AG10803 (cell line): Measurements from ENCODE around the gene MLC1.

Source experiments
- DNase-seq: peaks from one replicate; pipeline ENCODE4 v3.0.0; 2010; ENCODE audit warnings: low read depth
- H3K4me3 ChIP-seq: 2 replicates; pipeline ENCODE4 v1.5.1; 2011; ENCODE audit warnings: mild to moderate bottlenecking, low read length, control low read depth
- TF ChIP-seq, protein P1 (sequence below): conservative IDR thresholded peaks from 2 replicates; pipeline ENCODE4 v1.5.1; 2011; ENCODE audit warnings: mild to moderate bottlenecking, low read length, control low read depth, inconsistent platforms

Gene MLC1

GRCh38 chr22:50102946-50103345 lies 17.7 kb upstream of the MLC1 start:
- no peak for DNase-seq
- H3K4me3 ChIP-seq: no peak overlapping the region
- TF ChIP-seq, protein P1, sequence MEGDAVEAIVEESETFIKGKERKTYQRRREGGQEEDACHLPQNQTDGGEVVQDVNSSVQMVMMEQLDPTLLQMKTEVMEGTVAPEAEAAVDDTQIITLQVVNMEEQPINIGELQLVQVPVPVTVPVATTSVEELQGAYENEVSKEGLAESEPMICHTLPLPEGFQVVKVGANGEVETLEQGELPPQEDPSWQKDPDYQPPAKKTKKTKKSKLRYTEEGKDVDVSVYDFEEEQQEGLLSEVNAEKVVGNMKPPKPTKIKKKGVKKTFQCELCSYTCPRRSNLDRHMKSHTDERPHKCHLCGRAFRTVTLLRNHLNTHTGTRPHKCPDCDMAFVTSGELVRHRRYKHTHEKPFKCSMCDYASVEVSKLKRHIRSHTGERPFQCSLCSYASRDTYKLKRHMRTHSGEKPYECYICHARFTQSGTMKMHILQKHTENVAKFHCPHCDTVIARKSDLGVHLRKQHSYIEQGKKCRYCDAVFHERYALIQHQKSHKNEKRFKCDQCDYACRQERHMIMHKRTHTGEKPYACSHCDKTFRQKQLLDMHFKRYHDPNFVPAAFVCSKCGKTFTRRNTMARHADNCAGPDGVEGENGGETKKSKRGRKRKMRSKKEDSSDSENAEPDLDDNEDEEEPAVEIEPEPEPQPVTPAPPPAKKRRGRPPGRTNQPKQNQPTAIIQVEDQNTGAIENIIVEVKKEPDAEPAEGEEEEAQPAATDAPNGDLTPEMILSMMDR: no peak

- TF ChIP-seq, protein P1: no peak
- H3K4me3 ChIP-seq: no peak overlapping the region
- DNase-seq: no peak
Observed at GRCh38 chr22:50101870-50102565, 16.8 kb upstream of the MLC1 start.

- DNase-seq: no peak
- H3K4me3 ChIP-seq: no peak overlapping the region
Observed at GRCh38 chr22:50098052-50098451, 12.8 kb upstream of the MLC1 start.

GRCh38 chr22:50092342-50092741 lies 7.1 kb upstream of the MLC1 start:
- H3K4me3 ChIP-seq: no peak overlapping the region
- DNase-seq: no peak
- TF ChIP-seq, protein P1: no peak

More at GRCh38 chr22:50098052-50098451, 12.8 kb upstream of the MLC1 start:
- TF ChIP-seq, protein P1: no peak

DNA sequence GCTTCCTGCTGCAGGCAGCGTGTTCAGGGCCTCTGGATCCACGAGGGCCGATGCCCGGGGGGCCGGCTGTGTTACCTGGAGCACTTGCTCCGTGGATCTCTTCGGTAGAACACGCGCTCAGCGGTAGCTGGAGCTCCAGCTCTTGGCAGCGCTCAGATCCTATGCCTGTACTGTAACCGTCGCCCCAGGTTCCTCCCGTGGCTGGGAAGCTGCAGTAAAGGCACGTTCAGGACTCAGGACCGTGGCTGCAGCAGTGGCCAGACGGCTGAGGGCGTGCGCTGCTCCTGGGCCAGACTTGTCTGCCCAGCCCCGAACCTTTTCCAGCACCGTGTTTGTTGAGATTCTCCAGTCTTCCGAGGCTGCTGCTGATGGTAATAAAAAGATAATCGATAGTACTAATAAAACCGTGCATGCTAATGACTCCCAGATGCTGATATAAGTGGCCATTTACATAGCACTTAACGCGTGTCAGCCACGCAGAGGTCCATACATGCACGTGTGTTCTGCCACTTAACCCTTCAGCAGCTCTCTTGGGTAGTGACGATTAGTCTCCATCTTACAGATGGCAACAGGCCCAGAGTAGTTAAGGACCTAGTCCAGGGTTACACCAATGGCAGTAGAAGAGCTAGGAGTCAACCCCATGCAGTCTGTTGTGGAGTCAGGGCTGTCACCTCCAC lies 6.0 kb upstream of the MLC1 start:
- H3K4me3 ChIP-seq: no peak overlapping the region
- DNase-seq: no peak
- TF ChIP-seq, protein P1: no peak

GRCh38 chr22:50090412-50090714 lies 5.1 kb upstream of the MLC1 start:
- TF ChIP-seq, protein P1: no peak
- no peak for DNase-seq
- H3K4me3 ChIP-seq: no peak overlapping the region
